Mesenchymal stem cell (in vitro differentiated cells and primary cell): ENCODE measurements around the gene CDH4.

Experiments used
- DNase-seq: peaks from one replicate; pipeline ENCODE4 v3.0.0-alpha.2; 2013
- H2AFZ ChIP-seq: one replicate; pipeline ENCODE4 v1.6.1; 2013; ENCODE audit warnings: low read depth, mild to moderate bottlenecking, control low read depth, inconsistent platforms, low read length, moderate library complexity
- H2AK5ac ChIP-seq: 2 replicates; pipeline ENCODE4 v1.6.1; 2013; ENCODE audit warnings: low read length, moderate library complexity, mild to moderate bottlenecking, inconsistent platforms; ENCODE audit not compliant: severe bottlenecking
- H2BK120ac ChIP-seq: one replicate; pipeline ENCODE4 v1.6.1; 2013; ENCODE audit warnings: low read depth, mild to moderate bottlenecking, inconsistent platforms, low read length, moderate library complexity
- H2BK12ac ChIP-seq, 2 experiments: one replicate each; pipeline ENCODE4 v1.6.1; 2013; ENCODE audit warnings: inconsistent platforms in 2 of 2, low read length in 2 of 2, mild to moderate bottlenecking in 2 of 2, moderate library complexity in 2 of 2, control low read depth in 1 of 2
- H2BK15ac ChIP-seq: one replicate; pipeline ENCODE4 v1.6.1; 2013; ENCODE audit warnings: mild to moderate bottlenecking, low read depth, inconsistent platforms; ENCODE audit not compliant: poor library complexity, severe bottlenecking
- H2BK5ac ChIP-seq: 2 replicates; pipeline ENCODE4 v1.6.1; 2013; ENCODE audit warnings: low read depth, mild to moderate bottlenecking, low read length, control low read depth, inconsistent platforms; ENCODE audit not compliant: poor library complexity, severe bottlenecking
- H3K14ac ChIP-seq, 2 experiments: one replicate each; pipeline ENCODE4 v1.6.1; 2013; ENCODE audit warnings: inconsistent platforms in 2 of 2, low read length in 2 of 2, control low read depth in 1 of 2, mild to moderate bottlenecking in 1 of 2, moderate library complexity in 1 of 2
- H3K18ac ChIP-seq, 2 experiments: one replicate each; pipeline ENCODE4 v1.6.1; 2013; ENCODE audit warnings: inconsistent platforms in 2 of 2, low read length in 2 of 2, control low read depth in 1 of 2, low read depth in 1 of 2, mild to moderate bottlenecking in 1 of 2
- H3K23ac ChIP-seq, 2 experiments: one replicate each; pipeline ENCODE4 v1.6.1; 2013; ENCODE audit warnings: inconsistent platforms in 2 of 2, low read length in 2 of 2, mild to moderate bottlenecking in 2 of 2, moderate library complexity in 2 of 2, control low read depth in 1 of 2
- H3K27ac ChIP-seq: 2 replicates; pipeline ENCODE4 v1.5.1; 2013; ENCODE audit warnings: mild to moderate bottlenecking, moderate library complexity, low read length, control low read depth, inconsistent platforms; ENCODE audit not compliant: poor library complexity, severe bottlenecking
- H3K27me3 ChIP-seq, 2 experiments: 2 replicates each; pipeline versions ENCODE4 v1.6.1 to v1.7.0; 2013; ENCODE audit warnings: low read length in 2 of 2, mild to moderate bottlenecking in 2 of 2, moderate library complexity in 2 of 2, control low read depth in 1 of 2, inconsistent platforms in 1 of 2; ENCODE audit not compliant: control insufficient read depth in 1 of 2, insufficient read depth in 1 of 2
- H3K36me3 ChIP-seq, 2 experiments: 2 replicates each; pipeline versions ENCODE4 v1.6.1 to v1.7.0; 2013; ENCODE audit warnings: low read length in 2 of 2, control low read depth in 1 of 2, inconsistent platforms in 1 of 2, low read depth in 1 of 2, mild to moderate bottlenecking in 1 of 2; ENCODE audit not compliant: insufficient read depth in 2 of 2, control insufficient read depth in 1 of 2
- H3K4ac ChIP-seq, 2 experiments: one replicate each; pipeline ENCODE4 v1.6.1; 2013; ENCODE audit warnings: inconsistent platforms in 2 of 2, low read length in 2 of 2, mild to moderate bottlenecking in 2 of 2, moderate library complexity in 2 of 2, control low read depth in 1 of 2, low read depth in 1 of 2
- H3K4me1 ChIP-seq: 2 replicates; pipeline ENCODE4 v1.6.1; 2013; ENCODE audit warnings: low read depth, low read length, control low read depth; ENCODE audit not compliant: control insufficient read depth, insufficient read depth
- H3K4me2 ChIP-seq: 2 replicates; pipeline ENCODE4 v1.6.1; 2013; ENCODE audit warnings: low read length, mild to moderate bottlenecking, inconsistent platforms; ENCODE audit not compliant: poor library complexity, severe bottlenecking
- H3K4me3 ChIP-seq, 2 experiments: 2 replicates each; pipeline versions ENCODE4 v1.5.1 to v1.7.0; 2013; ENCODE audit warnings: low read length in 2 of 2, mild to moderate bottlenecking in 2 of 2, control low read depth in 1 of 2, low read depth in 1 of 2; ENCODE audit not compliant: insufficient read depth in 1 of 2
- H3K79me1 ChIP-seq: replicated peaks from 2 replicates; pipeline ENCODE4 v1.6.1; 2013; ENCODE audit warnings: mild to moderate bottlenecking, control low read depth, low read length, inconsistent platforms; ENCODE audit not compliant: poor library complexity, severe bottlenecking
- H3K9ac ChIP-seq: 2 replicates; pipeline ENCODE4 v1.7.0; 2013; ENCODE audit warnings: mild to moderate bottlenecking, low read length, moderate library complexity
- H3K9me3 ChIP-seq: 2 replicates; pipeline ENCODE4 v1.7.0; 2013; ENCODE audit warnings: mild to moderate bottlenecking, low read length; ENCODE audit not compliant: control insufficient read depth
- H4K8ac ChIP-seq: one replicate; pipeline ENCODE4 v1.6.1; 2013; ENCODE audit warnings: inconsistent platforms, mild to moderate bottlenecking, low read length, moderate library complexity
- H4K91ac ChIP-seq: one replicate; pipeline ENCODE4 v1.6.1; 2013; ENCODE audit warnings: mild to moderate bottlenecking, low read length, inconsistent platforms
- WGBS: methylation state at CpG from one replicate; pipeline ENCODE4 v1.1.7; 2013; ENCODE audit warnings: mixed read lengths; 5-methylcytosine and 5-hydroxymethylcytosine counted together

Gene CDH4

DNA sequence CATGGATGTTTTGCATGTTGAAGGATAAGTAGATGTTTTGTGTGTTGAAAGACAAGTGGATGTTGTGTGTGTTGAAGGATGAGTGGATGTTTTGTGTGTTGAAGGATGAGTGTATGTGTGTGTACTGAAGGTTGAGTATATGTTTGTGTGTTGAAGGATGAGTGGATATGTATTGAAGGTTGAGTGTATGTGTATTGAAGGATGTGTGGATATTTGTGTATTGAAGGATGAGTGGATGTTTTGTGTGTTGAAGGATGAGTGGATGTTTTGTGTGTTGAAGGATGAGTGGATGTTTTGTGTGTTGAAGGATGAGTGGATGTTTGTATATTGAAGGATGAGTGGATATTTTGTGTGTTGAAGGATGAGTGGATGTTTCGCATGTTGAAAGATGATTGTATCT, 325.0 kb downstream of the CDH4 start:
- no peak overlapping the region for H3K18ac ChIP-seq
- H3K27me3 ChIP-seq: peaks cover 3 to 17% of the 10 kb centered on the region in 2 experiments
- no peaks in the 10 kb centered on the region for H3K36me3 ChIP-seq
- H3K23ac ChIP-seq: no peak overlapping the region
- H3K9me3 ChIP-seq: no peaks in the 10 kb centered on the region
- no peak overlapping the region for H2AK5ac ChIP-seq
- DNase-seq: no peak
- H3K14ac ChIP-seq: no peak overlapping the region
- H3K4me3 ChIP-seq: no peak overlapping the region
- H2BK5ac ChIP-seq: no peak overlapping the region
- no peak overlapping the region for H3K4me2 ChIP-seq
- no peak overlapping the region for H4K8ac ChIP-seq
- H3K4ac ChIP-seq: no peak overlapping the region
- H2BK15ac ChIP-seq: no peak overlapping the region
- 100% methylated on average over 1 of the region's 1 CpG for WGBS
- no peak overlapping the region for H3K9ac ChIP-seq
- peaks cover 3% of the 10 kb centered on the region for H3K4me1 ChIP-seq
- H3K79me1 ChIP-seq: no peaks in the 10 kb centered on the region
- H2BK12ac ChIP-seq: no peak overlapping the region
- no peak overlapping the region for H2BK120ac ChIP-seq
- H3K27ac ChIP-seq: no peak overlapping the region
- H2AFZ ChIP-seq: no peak overlapping the region
- no peak overlapping the region for H4K91ac ChIP-seq

- Histone ChIP-seq H3K79me1 (no peaks in the 10 kb centered on the region), H2BK12ac (no peak overlapping the region)
Observed at GRCh38 chr20:61579908-61580307, 327.8 kb downstream of the CDH4 start.

GRCh38 chr20:61580958-61581824, 329.1 kb downstream of the CDH4 start:
- Histone ChIP-seq H3K9me3 (no peaks in the 10 kb centered on the region), H2BK15ac (no peak overlapping the region), H3K18ac (no peak overlapping the region), H3K79me1 (no peaks in the 10 kb centered on the region), H3K4me1 (peaks cover 5% of the 10 kb centered on the region), H2BK12ac (no peak overlapping the region), H3K4me2 (no peak overlapping the region), H2AFZ (no peak overlapping the region), H3K27ac (no peak overlapping the region), H2BK5ac (no peak overlapping the region), H3K9ac (no peak overlapping the region), H3K23ac (no peak overlapping the region), H3K14ac (no peak overlapping the region), H3K36me3 (no peaks in the 10 kb centered on the region), H2AK5ac (no peak overlapping the region), H4K8ac (no peak overlapping the region), H2BK120ac (no peak overlapping the region), H3K4me3 (no peak overlapping the region), H3K27me3 (peaks cover 3 to 15% of the 10 kb centered on the region in 2 experiments), H3K4ac (no peak overlapping the region), H4K91ac (no peak overlapping the region)
- no peak for DNase-seq
- 90% methylated on average over 16 of the region's 16 CpGs for WGBS

More at GRCh38 chr20:61579908-61580307, 327.8 kb downstream of the CDH4 start:
- H4K8ac ChIP-seq: no peak overlapping the region
- H3K23ac ChIP-seq: no peak overlapping the region
- no peak overlapping the region for H2AFZ ChIP-seq
- no peak overlapping the region for H2BK5ac ChIP-seq
- no peaks in the 10 kb centered on the region for H3K9me3 ChIP-seq
- H3K4me3 ChIP-seq: no peak overlapping the region
- H2BK15ac ChIP-seq: no peak overlapping the region
- peaks cover 5% of the 10 kb centered on the region for H3K4me1 ChIP-seq
- peaks cover 3 to 17% of the 10 kb centered on the region in 2 experiments for H3K27me3 ChIP-seq
- no peak overlapping the region for H4K91ac ChIP-seq
- no peak overlapping the region for H3K18ac ChIP-seq
- H3K36me3 ChIP-seq: no peaks in the 10 kb centered on the region
- H3K4me2 ChIP-seq: no peak overlapping the region
- no peak overlapping the region for H2AK5ac ChIP-seq
- H3K4ac ChIP-seq: no peak overlapping the region
- WGBS: 91% methylated on average over 7 of the region's 7 CpGs
- no peak overlapping the region for H3K9ac ChIP-seq
- no peak overlapping the region for H3K14ac ChIP-seq
- no peak overlapping the region for H3K27ac ChIP-seq
- no peak overlapping the region for H2BK120ac ChIP-seq
- no peak for DNase-seq

- Histone ChIP-seq H2AK5ac (no peak overlapping the region), H3K36me3 (no peaks in the 10 kb centered on the region), H2AFZ (no peak overlapping the region), H3K4me2 (no peak overlapping the region), H3K4ac (no peak overlapping the region), H3K14ac (no peak overlapping the region), H4K8ac (no peak overlapping the region), H3K4me1 (peaks cover 6% of the 10 kb centered on the region), H3K9me3 (no peaks in the 10 kb centered on the region), H3K23ac (no peak overlapping the region), H3K79me1 (no peaks in the 10 kb centered on the region), H2BK120ac (no peak overlapping the region), H3K27ac (no peak overlapping the region), H2BK15ac (no peak overlapping the region), H3K9ac (no peak overlapping the region), H2BK12ac (no peak overlapping the region), H3K4me3 (no peak overlapping the region), H3K18ac (no peak overlapping the region), H2BK5ac (no peak overlapping the region), H3K27me3 (peaks cover 3 to 19% of the 10 kb centered on the region in 2 experiments), H4K91ac (no peak overlapping the region)
- 80% methylated on average over 14 of the region's 14 CpGs for WGBS
- DNase-seq: no peak
Observed at GRCh38 chr20:61581825-61582188, 329.7 kb downstream of the CDH4 start.
